Transverse colon (tissue), 3 donors: ENCODE results near the gene BMERB1.

Source experiments
- POLR2A ChIP-seq: fragments of 450-650 bp; IDR thresholded peaks from one replicate; pipeline ENCODE4 v1.6.1; 2016; ENCODE audit warnings: antibody characterized with exemption, mild to moderate bottlenecking, moderate library complexity
- TF ChIP-seq, protein P1 (sequence below), 5 experiments: fragments of 200-600 bp in 3 of 5; fragments of 450-650 bp in 2 of 5; sonication (generic) in 3 of 5; IDR thresholded peaks; 1 replicate in 2 of 5; 2 replicates in 3 of 5; pipeline ENCODE4 v1.5.1; 2016 to 2017; ENCODE audit warnings: antibody characterized with exemption in 5 of 5, inconsistent platforms in 3 of 5, mild to moderate bottlenecking in 2 of 5, moderate library complexity in 1 of 5

DNA sequence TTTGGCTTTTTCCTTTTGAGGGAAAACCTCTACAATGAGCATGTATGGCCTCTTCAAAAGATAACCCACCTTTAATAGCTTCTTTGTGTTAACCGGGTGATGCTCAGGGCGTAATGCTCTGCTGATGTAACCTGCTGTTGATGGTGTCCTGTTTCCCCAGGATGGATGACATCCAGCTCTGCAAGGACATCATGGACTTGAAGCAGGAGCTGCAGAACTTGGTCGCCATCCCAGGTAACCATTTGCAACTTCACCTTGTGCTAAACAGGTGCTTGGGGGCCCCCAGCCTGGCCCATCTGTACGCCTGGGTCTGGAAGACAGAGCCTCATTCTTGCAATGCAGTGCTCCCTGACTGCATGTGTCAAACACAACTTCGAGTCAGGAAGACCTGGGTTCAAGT lies 133.4 kb downstream of the BMERB1 start:
- TF ChIP-seq POLR2A = no peak
- TF ChIP-seq, protein P1, sequence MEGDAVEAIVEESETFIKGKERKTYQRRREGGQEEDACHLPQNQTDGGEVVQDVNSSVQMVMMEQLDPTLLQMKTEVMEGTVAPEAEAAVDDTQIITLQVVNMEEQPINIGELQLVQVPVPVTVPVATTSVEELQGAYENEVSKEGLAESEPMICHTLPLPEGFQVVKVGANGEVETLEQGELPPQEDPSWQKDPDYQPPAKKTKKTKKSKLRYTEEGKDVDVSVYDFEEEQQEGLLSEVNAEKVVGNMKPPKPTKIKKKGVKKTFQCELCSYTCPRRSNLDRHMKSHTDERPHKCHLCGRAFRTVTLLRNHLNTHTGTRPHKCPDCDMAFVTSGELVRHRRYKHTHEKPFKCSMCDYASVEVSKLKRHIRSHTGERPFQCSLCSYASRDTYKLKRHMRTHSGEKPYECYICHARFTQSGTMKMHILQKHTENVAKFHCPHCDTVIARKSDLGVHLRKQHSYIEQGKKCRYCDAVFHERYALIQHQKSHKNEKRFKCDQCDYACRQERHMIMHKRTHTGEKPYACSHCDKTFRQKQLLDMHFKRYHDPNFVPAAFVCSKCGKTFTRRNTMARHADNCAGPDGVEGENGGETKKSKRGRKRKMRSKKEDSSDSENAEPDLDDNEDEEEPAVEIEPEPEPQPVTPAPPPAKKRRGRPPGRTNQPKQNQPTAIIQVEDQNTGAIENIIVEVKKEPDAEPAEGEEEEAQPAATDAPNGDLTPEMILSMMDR (IDR thresholded peaks at IDR 0.05) = no peak
